Thyroid gland (tissue), 4 donors: ENCODE measurements around the gene PRPS1L1.

Experiments used
- CTCF ChIP-seq, 6 experiments: fragments of 200-600 bp in 3 of 6; fragments of 450-650 bp in 3 of 6; sonication (generic) in 3 of 6; IDR thresholded peaks; one replicate each; pipeline ENCODE4 v1.5.1; 2016 to 2019; ENCODE audit warnings: antibody characterized with exemption in 6 of 6, mild to moderate bottlenecking in 2 of 6, inconsistent platforms in 1 of 6, moderate library complexity in 1 of 6
- POLR2A ChIP-seq, 2 donors: fragments of 450-650 bp; IDR thresholded peaks; one replicate each; pipeline ENCODE4 v1.6.1; 2017; ENCODE audit warnings: antibody characterized with exemption in 2 of 2, mild to moderate bottlenecking in 2 of 2, moderate library complexity in 1 of 2

- TF ChIP-seq POLR2A (IDR thresholded peaks at IDR 0.05) (no peak), CTCF (IDR thresholded peaks at IDR 0.05) (no peak)
Observed at GRCh38 chr7:17976952-17977351, 50.7 kb downstream of the PRPS1L1 start.
